Endothelial cell of hepatic sinusoid (primary cell): Measurements from ENCODE around the gene IFT122.
"Not testable (repeated sequence)": the region's sequence is repeated elsewhere in the genome, so short reads cannot be mapped to it uniquely, and the experiment has no call there.

Source experiments
- in situ Hi-C: cut with HindIII; loops from 2 replicates; pipeline ENCODE4 v1.10.0; 2017; ENCODE audit warnings: low sequenced_read_pairs

Gene IFT122

GRCh38 chr3:129514563-129514962 is 74.5 kb downstream of the IFT122 start:
- in situ Hi-C loops = no loop called here

- in situ Hi-C loops = not testable (repeated sequence)
Observed at GRCh38 chr3:129515108-129515820, 75.2 kb downstream of the IFT122 start.

- in situ Hi-C loops = not testable (repeated sequence)
Observed at GRCh38 chr3:129515821-129516432, 75.9 kb downstream of the IFT122 start.

- in situ Hi-C loops = no loop called here
Observed at GRCh38 chr3:129517516-129517915, 77.5 kb downstream of the IFT122 start.

GRCh38 chr3:129518038-129518561 is 78.1 kb downstream of the IFT122 start:
- in situ Hi-C loops = no loop called here

- in situ Hi-C loops = no loop called here
Observed at GRCh38 chr3:129518581-129518980, 78.6 kb downstream of the IFT122 start.

- in situ Hi-C loops = no loop called here
Observed at GRCh38 chr3:129519449-129519848, 79.4 kb downstream of the IFT122 start.

- in situ Hi-C loops = no loop called here
Observed at GRCh38 chr3:129519896-129520715, 80.1 kb downstream of the IFT122 start.

GRCh38 chr3:129520960-129521359 is 80.9 kb downstream of the IFT122 start:
- in situ Hi-C loops = no loop called here

- in situ Hi-C loops = no loop called here
Observed at GRCh38 chr3:129521611-129522010, 81.6 kb downstream of the IFT122 start.

- in situ Hi-C loops = no loop called here
Observed at GRCh38 chr3:129522953-129523352, 82.9 kb downstream of the IFT122 start.

GRCh38 chr3:129524081-129524480 is 84.1 kb downstream of the IFT122 start:
- in situ Hi-C loops = no loop called here

GRCh38 chr3:129525341-129525968 is 85.4 kb downstream of the IFT122 start:
- in situ Hi-C loops = loop anchor here (25.0 kb wide), 1 partner anchor 312 kb away; no protein-coding TSS in a partner anchor

- in situ Hi-C loops = loop anchor here (25.0 kb wide), 1 partner anchor 311 kb away; no protein-coding TSS in a partner anchor
Observed at GRCh38 chr3:129526121-129526900, 86.3 kb downstream of the IFT122 start.

GRCh38 chr3:129527262-129527661 is 87.2 kb downstream of the IFT122 start:
- in situ Hi-C loops = loop anchor here (25.0 kb wide), 1 partner anchor 310 kb away; no protein-coding TSS in a partner anchor

- in situ Hi-C loops = loop anchor here (25.0 kb wide), 1 partner anchor 309 kb away; no protein-coding TSS in a partner anchor
Observed at GRCh38 chr3:129528589-129529100, 88.6 kb downstream of the IFT122 start, which contains the start of gene RHO. Gene RHO, plus strand, starts transcription at chr3:129528639. Its CDS starts 95 bp downstream, at chr3:129528734.

- in situ Hi-C loops = loop anchor here (25.0 kb wide), 1 partner anchor 308 kb away; no protein-coding TSS in a partner anchor
Observed at GRCh38 chr3:129529436-129530210, 89.6 kb downstream of the IFT122 start.

- in situ Hi-C loops = loop anchor here (25.0 kb wide), 1 partner anchor 307 kb away; no protein-coding TSS in a partner anchor
Observed at GRCh38 chr3:129530251-129530791, 90.3 kb downstream of the IFT122 start.
